ENCODE data around the gene SHB.

- TF ChIP-seq CTCF (IDR thresholded peaks at IDR 0.05): no peak
- TF ChIP-seq ZFX (IDR thresholded peaks at IDR 0.05; ENCODE audit: borderline replicate concordance): no peak
Observed at GRCh38 chr9:37946971-37947370, 122.1 kb downstream of the SHB start.

All from 22Rv1 (cell line).